ENCODE measurements around the gene NFATC4.
A peak's percentile ranks its signal among the peaks of the same experiment; 100 is the strongest.
"Not testable (repeated sequence)": the region's sequence is repeated elsewhere in the genome, so short reads cannot be mapped to it uniquely, and the experiment has no call there.

Gene NFATC4

GRCh38 chr14:24367514-24368211 is at the start of gene NFATC4:
Gene NFATC4 (plus strand): TSS chr14:24368184. CDS start chr14:24368341, 157 bp downstream.
- no peak for DNase-seq

DNA sequence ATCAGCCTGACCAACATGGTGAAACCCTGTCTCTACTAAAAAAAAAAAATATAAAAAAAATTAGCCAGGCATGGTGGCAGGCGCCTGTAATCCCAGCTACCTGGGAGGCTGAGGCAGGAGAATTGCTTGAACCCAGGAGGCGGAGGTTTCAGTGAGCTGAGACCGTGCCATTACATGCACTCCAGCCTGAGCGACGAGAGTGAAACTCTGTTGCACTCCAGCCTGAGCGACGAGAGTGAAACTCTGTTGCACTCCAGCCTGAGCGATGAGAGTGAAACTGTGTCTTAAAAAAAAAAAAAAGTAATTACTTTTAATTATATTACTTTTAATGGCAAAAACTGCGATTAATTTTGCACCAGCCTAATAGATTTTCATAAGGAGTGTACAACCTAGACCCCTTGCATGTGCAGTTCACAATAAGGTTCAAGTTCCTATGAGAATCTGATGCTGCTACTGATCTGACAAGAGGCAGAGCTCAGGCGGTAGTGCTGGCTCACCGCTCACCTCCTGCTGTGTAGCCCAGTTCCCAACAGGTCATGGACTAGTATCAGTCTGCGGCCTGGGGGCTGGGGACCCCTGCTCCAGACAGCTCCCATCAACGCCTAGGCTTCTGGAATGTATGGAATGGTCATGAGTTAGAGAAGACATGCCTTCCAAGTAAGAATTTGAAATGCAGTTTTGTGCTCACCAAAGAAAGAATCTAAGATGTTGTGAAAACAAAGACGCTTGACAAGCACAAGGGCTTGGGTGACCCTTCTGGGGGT is 46.6 kb upstream of the NFATC4 start:
- no peak for DNase-seq

DNA sequence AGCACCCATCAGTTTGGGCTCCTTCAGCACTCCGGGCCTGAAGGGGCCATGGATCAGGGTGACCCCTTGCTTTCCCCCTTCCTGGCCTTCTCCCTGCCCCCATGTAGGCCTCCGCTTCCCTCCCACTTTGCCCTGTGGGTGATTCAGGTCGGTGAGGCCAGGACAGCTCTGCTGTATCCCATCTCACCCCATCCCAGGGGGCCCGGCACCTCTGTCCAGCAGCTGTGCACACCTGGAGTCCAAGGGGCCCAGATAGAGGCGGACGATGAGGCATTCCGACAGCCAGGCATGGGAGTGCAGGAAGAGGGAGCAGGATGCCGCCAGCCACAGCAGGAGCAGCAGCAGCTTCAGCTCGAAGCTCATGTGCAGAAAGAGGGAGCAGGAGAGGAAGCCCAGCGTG is 45.3 kb upstream of the NFATC4 start:
- DNase-seq: no peak

- no peak for DNase-seq
These were observed 44.6 kb upstream of the NFATC4 start for GRCh38 chr14:24323341-24323740.

DNA sequence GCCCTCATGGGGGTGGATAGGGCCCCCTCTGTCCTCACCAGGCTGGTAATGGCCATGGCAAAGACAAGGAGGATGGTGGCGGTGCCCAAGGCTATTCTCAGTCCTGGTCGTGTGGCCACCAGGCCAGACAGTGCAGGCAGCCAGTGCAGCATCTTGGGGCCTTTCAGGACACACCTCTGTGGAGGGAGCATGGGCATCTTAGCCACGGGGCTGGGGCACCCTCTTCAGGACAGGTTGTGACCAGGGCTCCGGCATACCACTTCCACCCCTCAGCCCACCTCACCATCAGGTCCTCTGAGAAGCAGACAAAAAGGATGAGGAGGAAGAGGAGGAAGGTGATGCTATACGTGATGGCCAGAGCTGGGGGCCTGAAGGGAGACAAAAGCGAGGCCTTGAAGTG is 44.0 kb upstream of the NFATC4 start:
- DNase-seq: no peak

- DNase-seq: no peak
These were observed 42.9 kb upstream of the NFATC4 start for GRCh38 chr14:24325041-24325530.

GRCh38 chr14:24325963-24326362 is 42.0 kb upstream of the NFATC4 start:
- DNase-seq: no peak

GRCh38 chr14:24327303-24327702 is 40.7 kb upstream of the NFATC4 start:
- no peak for DNase-seq

DNA sequence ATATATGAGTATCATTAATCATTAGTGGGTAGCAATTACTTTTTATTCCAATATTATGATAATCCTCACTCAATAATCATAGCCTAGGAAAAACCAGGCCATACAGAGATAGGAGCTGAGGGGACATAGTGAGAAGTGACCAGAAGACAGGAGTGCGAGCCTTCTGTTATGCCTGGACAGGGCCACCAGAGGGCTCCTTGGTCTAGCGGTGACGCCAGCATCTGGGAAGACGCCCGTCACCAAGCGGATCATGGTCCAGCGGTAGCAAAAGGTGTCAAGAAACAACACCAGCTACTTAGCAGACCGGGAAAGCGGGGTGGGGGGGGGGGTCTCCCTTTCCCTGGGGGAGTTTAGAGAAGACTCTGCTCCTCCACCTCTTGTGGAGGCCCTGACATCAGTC is 40.1 kb upstream of the NFATC4 start:
- not testable (repeated sequence) for DNase-seq

DNA sequence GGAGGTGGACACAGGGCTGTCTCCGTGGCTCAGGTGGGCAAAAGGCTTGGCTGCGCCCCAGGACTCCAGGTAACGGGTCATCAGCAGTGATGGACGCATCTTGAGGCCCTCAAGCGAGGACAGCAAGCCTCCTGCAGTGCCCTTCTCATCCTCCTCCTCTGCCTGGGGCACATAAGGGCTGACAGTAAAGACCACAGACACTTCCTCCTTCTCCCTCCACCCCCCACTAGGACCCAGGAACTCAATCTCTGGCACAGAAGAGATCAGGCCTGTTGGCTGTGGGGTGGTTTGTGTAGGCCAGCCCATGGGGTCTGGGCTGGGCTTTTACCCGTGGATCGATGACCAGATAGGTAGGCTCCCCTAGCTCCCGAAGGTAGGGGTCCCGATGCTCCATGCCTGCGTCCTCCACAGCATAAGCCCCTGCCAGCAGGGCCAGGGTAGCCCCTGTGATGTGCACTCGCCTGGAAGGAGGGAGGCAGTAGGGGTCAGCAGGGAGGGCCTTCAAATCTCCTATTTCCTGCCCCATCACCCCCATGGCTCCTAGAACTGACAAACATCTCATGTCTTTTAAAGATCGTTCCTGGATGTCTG is 38.8 kb upstream of the NFATC4 start:
- no peak for DNase-seq

DNA sequence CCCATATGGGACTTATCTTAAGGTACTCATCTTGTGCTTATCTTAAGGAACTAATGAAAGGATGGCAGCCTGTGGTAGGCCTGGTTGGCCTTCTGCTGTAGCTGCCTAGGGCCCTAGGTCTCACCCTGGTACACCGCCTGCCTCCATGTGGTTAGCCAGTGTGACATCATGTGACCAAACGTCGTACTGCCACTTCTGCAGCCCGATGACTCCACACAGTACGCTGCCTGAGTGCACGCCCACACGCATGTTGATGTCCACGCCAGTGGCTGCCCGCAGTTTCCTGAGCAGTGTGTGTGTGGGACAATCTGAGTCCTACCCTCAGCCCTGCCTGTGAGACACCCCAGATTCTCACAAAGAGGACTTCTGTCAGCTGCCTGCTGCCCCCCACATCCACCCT is 38.2 kb upstream of the NFATC4 start:
- peak; percentile 71 for DNase-seq

DNA sequence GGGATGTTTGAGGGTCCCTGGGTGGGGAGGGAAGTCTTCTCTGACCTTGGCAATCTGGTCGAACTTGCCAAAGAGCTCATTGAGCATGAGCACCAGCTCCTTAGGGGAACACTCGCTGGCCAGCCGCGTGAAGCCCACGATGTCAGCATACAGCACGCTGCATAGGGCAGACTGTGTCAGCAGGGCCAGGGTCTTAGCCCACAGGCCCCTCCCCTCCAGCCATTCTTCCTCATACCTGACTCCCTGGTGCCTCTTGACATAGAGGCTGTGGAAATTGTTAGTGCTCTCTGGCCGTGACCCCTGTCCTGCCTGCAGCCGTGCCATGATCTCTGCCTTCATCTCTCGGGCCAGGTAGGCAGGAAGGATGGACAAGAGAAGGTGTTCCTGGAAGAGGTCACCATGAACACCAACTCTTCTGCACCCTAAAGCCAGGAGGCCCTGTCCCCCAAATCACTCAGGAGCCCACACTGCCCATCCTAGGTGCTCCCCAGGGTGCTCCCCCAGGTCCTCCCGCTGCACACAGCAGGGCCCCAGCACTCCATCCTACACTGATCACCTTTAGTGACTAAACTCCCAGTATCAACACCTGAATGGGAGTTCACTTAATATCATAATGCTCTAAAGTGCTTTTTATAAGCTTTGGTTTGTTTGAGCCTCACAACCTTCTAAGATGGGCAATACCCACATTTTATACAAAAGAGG is 36.9 kb upstream of the NFATC4 start:
- no peak for DNase-seq

DNA sequence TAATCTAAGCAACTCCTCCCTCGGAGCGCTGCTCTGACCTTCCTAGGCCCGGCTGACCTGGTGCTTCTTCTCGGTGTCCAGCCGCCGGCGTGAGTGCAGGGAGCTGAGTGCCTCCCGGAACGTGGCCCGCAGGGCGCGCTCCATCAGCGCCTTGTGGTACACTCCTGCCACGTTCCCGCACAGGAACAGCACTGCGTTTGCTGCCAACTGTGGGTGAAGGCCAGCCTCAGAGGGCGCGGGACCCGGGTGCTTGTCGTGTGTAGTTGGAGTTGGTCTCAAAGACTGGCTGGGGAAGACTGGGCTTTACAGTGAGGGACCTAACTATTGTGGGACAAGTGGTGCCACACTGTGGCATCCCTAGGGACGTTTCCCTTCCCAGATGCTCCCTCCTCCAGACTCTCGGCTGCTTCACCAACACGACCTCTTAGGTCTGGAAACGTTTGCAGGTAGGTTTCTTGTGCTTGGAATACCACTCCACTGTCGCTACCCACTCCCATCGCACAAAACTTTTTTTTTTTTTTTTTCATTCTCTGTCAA is 36.2 kb upstream of the NFATC4 start:
- no peak for DNase-seq

DNA sequence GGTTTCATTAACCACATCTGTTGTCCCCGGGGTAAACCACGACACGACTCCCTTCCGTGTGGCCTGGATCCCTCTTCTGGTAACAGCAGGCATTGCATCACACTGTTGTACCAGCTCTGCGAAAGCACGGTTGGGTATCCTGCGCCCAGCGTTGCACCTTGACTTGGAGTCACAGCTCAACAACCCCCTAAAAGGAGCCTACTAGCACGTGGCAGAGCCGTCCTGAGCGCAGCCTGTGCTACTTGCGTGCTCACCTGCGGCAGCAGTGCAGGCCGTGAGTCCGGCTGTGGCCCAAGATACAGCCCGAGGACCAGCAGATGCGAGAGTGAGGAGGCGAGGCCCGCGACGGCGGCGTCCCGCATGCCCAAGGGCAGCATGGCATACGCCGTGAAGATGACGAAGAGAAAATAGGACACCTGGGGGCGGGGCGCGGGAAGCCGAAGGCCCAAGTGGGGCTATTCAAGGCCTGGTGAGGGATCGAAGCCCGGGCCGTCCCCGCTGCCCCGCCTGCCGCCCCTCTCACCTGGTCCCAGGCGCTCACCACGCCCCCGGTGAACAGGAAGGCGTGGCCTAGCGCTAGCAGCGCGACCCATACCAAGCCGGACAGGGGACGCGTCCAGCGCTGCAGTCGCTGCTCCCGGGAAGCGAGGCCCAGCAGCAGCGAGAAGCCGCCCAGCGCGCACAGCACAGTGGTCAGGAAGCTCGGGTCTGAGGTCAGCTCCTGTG is 35.6 kb upstream of the NFATC4 start:
- DNase-seq: peak; percentile 83

GRCh38 chr14:24334431-24335291 is 33.3 kb upstream of the NFATC4 start, which contains the start of gene ADCY4:
Gene ADCY4 (minus strand): TSS chr14:24335071. CDS start chr14:24334652, 419 bp downstream.
- no peak for DNase-seq

GRCh38 chr14:24335461-24336171 is 32.4 kb upstream of the NFATC4 start:
- DNase-seq: no peak

DNA sequence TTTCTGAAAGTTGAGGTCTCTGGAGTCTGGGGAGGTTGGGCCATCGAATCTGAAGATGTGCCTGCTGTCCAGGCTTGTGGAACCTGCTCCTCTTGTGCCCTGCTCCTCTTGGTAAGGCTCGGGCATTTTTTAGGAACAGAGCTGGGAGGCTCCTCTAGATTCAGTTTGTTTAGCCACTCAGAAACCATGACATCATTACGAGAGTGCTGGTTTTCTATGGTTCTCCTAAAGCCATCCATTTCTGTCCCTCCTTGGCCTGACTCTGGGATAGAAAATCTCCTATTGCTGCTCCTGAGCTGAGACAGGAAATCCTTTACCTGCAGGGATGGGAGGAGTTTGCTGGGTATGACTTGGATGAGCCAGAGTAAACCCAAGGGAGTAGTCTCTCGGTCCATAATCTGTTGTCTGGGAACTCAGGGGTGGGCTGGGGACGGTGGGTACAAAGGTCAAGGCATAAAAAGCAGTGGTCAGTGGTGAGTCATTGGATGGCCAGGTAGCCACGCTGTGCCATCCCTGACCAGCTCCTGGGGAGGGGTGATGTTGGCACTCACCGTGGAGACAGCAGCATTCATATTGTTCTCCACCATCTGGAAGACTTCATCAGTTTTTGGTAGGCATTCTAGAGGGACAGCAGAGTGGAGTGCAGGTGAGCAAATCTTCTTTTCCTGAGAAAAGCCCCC is 30.7 kb upstream of the NFATC4 start:
- no peak for DNase-seq

GRCh38 chr14:24337824-24338175 is 30.2 kb upstream of the NFATC4 start:
- DNase-seq: no peak

DNA sequence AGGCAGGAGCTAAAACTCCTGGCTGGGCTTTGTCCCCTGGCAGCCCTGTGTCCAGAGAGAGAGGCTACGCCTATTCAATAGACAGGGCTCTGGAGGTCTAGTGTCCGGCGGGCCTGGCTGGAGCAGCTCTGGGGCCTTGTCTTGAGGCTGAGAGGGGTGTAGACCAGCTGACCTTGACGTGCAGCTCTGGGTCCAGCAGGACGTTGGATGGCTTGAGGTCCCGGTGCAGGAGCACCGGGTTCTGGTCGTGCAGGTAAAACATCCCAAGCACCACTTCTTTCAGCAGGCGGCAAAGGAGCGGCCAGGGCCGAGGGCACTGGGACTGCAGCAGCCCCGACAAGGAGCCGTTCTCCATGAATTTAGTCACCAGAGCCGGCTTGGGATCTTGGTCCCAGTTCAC is 29.1 kb upstream of the NFATC4 start:
- DNase-seq: no peak
